ENCODE measurements around the gene BRCC3. TPM values are rescaled to one million over a fixed set of nuclear protein-coding genes. Genes with fewer than 3 reads are reported as not detected.
A peak's percentile ranks its signal among the peaks of the same experiment; 100 is the strongest.

Gene BRCC3
- total and polyA plus RNA-seq, 10 of the 15 experiments (the other 5 are each of a cell fraction or from before 2014, with no cell fraction given) = 15.5 to 57.5 (median 35.6) TPM

DNA sequence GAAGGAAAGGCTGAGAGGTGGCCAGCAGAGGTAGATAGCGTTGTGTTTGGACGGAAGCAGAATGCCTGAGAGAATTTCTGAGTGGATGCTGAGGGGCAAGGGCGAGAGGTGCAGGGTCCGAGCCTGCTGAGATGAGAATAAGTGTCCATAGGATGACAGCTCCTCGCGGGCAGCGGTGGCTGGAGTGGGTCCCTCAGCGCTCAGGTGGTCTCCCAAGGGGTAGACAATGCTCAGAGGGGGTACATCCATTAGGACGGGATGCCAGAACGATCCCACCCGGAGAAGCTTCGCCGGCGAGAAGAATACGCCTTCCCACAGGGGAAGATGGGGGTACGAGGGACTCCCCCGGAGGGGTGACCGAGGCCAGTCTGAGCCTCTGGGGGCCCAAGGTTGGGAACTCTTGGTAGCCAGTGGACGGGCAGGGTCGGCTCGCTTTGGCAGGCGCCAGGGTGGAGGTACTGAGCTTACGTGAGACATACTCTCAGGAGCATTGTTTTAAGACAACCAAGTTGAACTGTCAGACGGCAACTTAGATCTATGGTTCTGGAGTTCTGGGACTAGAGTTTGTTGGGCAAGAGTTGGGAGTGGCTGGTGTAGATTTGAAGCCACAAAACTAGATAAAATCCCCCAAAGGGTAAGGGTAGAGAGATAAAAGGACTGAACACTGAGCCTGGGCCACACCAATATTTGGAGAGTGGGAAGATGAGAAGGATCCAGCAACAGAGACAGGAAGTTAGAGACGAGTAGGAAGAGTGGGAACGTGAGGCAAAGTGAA, 15.8 kb downstream of the BRCC3 start:
- no peak overlapping the region for H3K4me3 ChIP-seq
- TF ChIP-seq, protein P1, sequence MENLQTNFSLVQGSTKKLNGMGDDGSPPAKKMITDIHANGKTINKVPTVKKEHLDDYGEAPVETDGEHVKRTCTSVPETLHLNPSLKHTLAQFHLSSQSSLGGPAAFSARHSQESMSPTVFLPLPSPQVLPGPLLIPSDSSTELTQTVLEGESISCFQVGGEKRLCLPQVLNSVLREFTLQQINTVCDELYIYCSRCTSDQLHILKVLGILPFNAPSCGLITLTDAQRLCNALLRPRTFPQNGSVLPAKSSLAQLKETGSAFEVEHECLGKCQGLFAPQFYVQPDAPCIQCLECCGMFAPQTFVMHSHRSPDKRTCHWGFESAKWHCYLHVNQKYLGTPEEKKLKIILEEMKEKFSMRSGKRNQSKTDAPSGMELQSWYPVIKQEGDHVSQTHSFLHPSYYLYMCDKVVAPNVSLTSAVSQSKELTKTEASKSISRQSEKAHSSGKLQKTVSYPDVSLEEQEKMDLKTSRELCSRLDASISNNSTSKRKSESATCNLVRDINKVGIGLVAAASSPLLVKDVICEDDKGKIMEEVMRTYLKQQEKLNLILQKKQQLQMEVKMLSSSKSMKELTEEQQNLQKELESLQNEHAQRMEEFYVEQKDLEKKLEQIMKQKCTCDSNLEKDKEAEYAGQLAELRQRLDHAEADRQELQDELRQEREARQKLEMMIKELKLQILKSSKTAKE (IDR thresholded peaks at IDR 0.05; ENCODE audit: low read depth, poor library complexity, severe bottlenecking) = no peak
- 77% methylated on average over 23 of the region's 26 CpGs for WGBS (ENCODE audit: insufficient coverage, insufficient replicate concordance, low lambda C conversion rate, missing lambda C conversion rate)
- BruUV-seq (replicated peaks) = no TSS peak
- H3K9ac ChIP-seq (ENCODE audit: control insufficient read depth, insufficient read depth, low read length) = no peak overlapping the region
- CTCF ChIA-PET = interaction anchor here (0.6 to 3.0 kb wide), 11 partner anchors 11 to 170 kb away, joined by 3 to 10 read pairs (median 4); no protein-coding TSS in a partner anchor
- H3K4me2 ChIP-seq (ENCODE audit: control insufficient read depth, insufficient read depth) = no peak overlapping the region
- no peak overlapping the region for H2AFZ ChIP-seq (ENCODE audit: control insufficient read depth, low read depth, low read length)
- ATAC-seq (no peak), FAIRE-seq (peak; percentile 7), DNase-seq (ENCODE audit: low read depth, low spot score) (no peak)
- in situ Hi-C loops (cut with MboI) = no loop called here
- H4K20me1 ChIP-seq (ENCODE audit: control insufficient read depth, insufficient read depth) = no peaks in the 10 kb centered on the region
- RAD21 ChIA-PET (ENCODE audit: unreplicated experiment) = interaction anchor here (1.2 kb wide), 1 partner anchor 101 kb away, joined by 3 read pairs; no protein-coding TSS in a partner anchor
- intact Hi-C loops (cut with micrococcal nuclease; ENCODE audit: unreplicated experiment) = loop anchor here (1.0 to 10.0 kb wide), 2 partner anchors 106 to 172 kb away; no protein-coding TSS in a partner anchor
- no peaks in the 10 kb centered on the region for H3K9me3 ChIP-seq (replicated peaks; ENCODE audit: control insufficient read depth, insufficient read depth, low read length)
- no peak overlapping the region for H3K27ac ChIP-seq (ENCODE audit: control insufficient read depth, insufficient read depth)
- H3K79me2 ChIP-seq (ENCODE audit: control insufficient read depth, insufficient read depth, low read length) = no peaks in the 10 kb centered on the region
- no peaks in the 10 kb centered on the region for H3K4me1 ChIP-seq (ENCODE audit: control insufficient read depth, insufficient read depth, low read length)
- H3K27me3 ChIP-seq (replicated peaks in 1 of 2; ENCODE audit: control insufficient read depth in 2 of 2, insufficient read depth in 2 of 2, low read length in 1 of 2) = no peaks in the 10 kb centered on the region
- peaks cover 0 to 2% of the 10 kb centered on the region in 2 experiments; a peak in 1 of 4 replicates for H3K36me3 ChIP-seq (ENCODE audit: control insufficient read depth in 2 of 2, insufficient read depth in 2 of 2, low read length in 1 of 2)
- SMC1A ChIA-PET (ENCODE audit: uncharacterized antibody, unreplicated experiment) = interaction anchor here (1.5 kb wide), 1 partner anchor 170 kb away, joined by 4 read pairs; no protein-coding TSS in a partner anchor
- POLR2A ChIA-PET = no interaction called here
